ENCODE measurements around the gene XYLT1.

DNA sequence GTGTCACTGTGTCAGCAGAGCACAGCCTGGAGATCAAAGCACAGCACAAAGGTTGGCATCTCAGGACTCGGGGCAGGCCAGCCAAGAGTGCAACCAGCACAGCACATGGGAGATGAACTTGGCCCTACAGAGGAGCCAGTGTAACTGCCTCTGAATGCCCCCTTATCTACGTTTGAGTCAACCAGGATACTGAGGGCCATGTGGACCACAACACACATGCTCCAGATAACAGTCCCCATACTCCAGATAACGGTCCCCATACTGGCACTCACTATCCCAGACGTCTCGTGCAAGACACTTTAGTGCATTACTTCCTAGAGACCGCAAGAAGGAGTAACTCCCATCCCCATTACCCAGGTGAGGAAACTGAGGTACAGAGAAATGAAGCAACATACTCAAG, 88.2 kb downstream of the XYLT1 start:
- TF ChIP-seq, protein P1, sequence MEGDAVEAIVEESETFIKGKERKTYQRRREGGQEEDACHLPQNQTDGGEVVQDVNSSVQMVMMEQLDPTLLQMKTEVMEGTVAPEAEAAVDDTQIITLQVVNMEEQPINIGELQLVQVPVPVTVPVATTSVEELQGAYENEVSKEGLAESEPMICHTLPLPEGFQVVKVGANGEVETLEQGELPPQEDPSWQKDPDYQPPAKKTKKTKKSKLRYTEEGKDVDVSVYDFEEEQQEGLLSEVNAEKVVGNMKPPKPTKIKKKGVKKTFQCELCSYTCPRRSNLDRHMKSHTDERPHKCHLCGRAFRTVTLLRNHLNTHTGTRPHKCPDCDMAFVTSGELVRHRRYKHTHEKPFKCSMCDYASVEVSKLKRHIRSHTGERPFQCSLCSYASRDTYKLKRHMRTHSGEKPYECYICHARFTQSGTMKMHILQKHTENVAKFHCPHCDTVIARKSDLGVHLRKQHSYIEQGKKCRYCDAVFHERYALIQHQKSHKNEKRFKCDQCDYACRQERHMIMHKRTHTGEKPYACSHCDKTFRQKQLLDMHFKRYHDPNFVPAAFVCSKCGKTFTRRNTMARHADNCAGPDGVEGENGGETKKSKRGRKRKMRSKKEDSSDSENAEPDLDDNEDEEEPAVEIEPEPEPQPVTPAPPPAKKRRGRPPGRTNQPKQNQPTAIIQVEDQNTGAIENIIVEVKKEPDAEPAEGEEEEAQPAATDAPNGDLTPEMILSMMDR (conservative IDR thresholded peaks at IDR 0.05), result no peak
- no peak for TF ChIP-seq EZH2 (IDR thresholded peaks at IDR 0.05; ENCODE audit: low read depth)

All from PC-9 (cell line).